HG03139 (cell line): Measurements from ENCODE around the gene BCHE.

ENCODE experiments used
- ATAC-seq: cut with Tn5 transposase; IDR thresholded peaks from one replicate; pipeline ENCODE4 v1.9.1; 2021; ENCODE audit not compliant: unreplicated experiment

The BCHE gene

DNA sequence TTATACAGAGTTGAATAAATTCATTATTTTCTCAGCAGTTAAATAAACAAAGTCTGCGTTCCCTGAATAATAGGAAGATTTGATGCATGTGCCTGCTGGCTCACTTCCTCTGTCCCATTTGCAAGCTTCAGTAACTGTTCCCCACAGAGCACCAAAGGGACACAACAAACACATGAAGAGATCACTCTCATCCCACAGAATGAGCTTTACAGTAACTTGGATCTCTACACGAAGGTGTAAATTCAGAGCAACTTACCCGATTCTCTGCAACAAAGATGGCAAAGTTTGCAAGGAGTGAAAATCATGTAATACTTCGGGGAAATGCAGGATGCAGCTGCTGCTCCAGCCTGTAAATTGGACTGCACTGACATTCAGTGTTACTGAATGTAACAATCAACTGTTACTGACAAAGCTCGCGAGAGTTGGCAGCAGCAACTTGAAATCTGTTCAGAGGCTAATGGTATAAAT, at the start of gene BCHE:
Gene BCHE (minus strand): TSS at position 366 of the 468 bp plus-strand sequence. CDS start 6,390 bp downstream, outside the sequence.
- ATAC-seq, result no peak

DNA sequence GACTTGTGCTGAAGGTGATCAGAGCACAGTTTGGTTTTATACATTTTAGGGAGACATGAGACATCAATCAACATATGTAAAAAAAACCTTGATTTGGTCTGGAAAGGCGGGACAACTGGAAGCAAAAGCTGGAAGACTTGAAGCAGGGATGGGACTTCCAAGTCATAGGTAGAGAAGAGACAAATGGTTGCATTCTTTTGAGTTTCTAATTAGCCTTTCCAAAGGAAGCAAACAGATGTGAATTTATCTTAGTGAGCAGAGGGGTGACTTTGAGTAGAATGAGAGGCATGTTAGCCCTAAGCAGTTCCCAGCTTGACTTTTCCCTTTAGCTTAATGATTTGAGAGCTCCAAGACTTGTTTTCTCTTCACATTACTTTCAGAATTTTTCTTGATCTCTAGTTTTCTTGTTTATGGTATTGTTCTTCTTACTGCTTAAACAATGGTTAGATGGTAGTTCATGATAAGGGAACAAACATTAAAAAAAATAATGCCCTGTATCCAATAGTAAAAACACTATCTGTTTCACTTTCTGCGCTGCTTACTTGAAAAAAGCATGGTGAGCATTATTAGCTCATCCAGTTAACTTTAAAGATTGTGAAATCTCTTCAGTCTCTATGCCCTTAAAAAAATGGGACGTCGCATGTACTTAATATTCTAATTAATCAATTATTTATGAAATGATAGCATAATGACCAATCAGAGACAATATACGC, 48.5 kb upstream of the BCHE start:
- ATAC-seq, result no peak

GRCh38 chr3:165884518-165884917, 47.3 kb upstream of the BCHE start:
- no peak for ATAC-seq

GRCh38 chr3:165883863-165884478, 46.7 kb upstream of the BCHE start:
- no peak for ATAC-seq

- no peak for ATAC-seq
Measured at GRCh38 chr3:165883117-165883516, 45.9 kb upstream of the BCHE start.

DNA sequence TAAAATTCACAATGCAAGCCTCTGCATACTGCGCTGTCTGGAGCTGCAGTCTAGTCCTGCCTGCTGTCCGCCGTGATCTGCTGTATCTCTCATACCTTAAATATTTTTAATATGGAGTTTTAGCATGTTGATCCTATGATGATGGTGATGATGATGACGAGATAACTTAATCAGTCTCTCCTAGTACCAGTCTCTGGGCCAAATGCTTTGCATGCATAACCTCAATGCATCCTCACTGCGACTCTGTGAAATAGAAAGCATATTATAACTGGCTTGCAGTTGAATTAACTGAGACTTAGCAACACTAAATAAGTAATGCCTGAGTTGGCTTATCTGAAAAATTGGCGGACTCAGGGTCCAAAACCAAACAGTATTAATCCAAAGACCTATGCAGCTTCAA, 38.4 kb upstream of the BCHE start:
- ATAC-seq, result no peak

GRCh38 chr3:165874663-165875489, 37.7 kb upstream of the BCHE start:
- ATAC-seq, result no peak

DNA sequence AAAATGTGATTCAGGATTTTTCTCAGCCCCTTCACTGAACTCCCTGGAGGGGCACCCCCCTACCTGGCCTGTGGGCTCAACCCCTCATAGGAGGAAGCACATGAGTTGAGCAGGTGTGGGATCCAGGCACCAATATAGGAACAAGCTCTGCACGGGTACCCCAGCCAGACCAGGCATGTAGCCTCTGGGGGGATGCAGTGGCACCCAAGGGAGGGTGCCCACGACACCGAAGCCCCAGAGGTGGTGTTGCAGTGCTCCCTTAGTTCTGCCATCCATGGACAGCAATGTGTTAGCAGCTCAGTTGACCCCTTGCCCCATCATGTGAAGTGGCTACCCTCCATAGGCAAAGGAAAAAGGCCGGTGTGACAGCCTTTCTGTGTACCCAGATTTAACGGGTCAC, 30.9 kb upstream of the BCHE start:
- no peak for ATAC-seq

DNA sequence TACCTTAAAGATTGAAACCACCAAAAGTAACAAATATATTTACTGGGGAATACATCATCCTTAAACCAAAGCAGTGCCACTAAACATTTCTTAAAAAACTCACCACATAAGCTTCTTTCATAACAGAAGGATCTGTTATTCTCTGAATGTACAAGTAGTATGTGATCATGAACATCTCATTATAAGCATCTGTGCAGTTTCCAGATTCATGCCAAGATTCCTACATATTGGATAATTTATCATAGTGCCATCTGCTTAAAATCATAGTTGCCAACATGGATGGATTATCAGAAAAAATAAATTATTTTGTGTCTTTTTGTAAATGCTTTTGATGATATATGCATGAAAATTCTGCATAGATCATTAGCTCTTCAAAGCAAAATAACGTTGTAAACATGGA, 21.8 kb upstream of the BCHE start:
- ATAC-seq, result no peak

DNA sequence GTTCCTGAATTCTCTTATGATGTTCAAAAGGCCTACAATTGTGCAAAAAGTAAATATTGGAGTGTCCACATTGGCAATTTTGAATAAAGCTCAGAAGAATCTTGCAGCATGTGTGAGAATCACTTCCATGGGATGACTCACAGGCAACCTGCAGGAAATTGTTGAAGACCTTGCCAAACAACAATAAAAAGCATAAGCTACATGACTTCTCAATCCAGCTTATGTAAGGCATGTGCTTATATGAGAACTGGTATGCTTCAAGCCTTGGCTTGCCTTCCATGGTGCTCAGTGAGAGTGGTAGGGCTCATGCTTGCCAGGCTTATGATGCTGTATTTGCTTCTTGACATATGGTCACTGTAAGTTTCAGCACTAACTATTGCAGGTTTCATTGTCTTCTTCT, 18.4 kb upstream of the BCHE start:
- no peak for ATAC-seq

DNA sequence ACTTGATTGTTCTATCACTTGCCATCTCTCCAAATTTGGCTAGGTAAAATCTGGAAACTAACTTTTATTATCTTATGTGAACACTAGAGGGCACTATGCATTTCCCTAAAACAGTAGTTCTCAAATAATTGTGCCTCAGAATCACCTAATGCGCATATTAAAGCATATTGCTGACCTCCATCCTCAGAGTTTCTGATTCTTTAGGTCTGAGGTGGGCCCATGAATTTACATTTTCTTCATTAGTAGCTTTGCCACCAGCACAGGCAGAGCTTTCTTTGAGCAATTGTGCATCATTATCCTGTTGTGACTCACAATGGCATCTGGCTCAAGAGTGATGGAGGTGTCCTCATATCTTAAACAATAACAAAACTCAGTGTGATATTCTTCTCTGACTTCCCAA, 17.5 kb upstream of the BCHE start:
- no peak for ATAC-seq

GRCh38 chr3:165852711-165853110, 15.5 kb upstream of the BCHE start:
- ATAC-seq, result no peak

DNA sequence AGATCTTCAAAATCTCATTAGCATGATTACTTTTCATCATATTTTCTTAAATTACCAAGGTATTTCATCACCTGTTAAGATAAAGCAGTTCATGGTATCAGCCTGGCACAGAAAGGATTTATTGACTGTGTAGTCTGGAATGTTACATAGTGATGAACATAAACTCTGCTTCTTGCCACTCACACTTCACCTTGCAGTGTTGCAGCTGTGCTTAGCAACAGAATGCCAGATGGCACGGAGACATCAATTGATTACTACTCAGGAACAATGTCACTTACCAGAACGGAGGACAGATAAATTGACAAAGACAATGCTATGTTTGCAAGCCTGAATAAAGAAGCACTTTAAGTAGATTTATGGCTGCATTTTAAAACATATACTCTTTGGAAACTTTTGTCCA, 15.0 kb upstream of the BCHE start:
- no peak for ATAC-seq

DNA sequence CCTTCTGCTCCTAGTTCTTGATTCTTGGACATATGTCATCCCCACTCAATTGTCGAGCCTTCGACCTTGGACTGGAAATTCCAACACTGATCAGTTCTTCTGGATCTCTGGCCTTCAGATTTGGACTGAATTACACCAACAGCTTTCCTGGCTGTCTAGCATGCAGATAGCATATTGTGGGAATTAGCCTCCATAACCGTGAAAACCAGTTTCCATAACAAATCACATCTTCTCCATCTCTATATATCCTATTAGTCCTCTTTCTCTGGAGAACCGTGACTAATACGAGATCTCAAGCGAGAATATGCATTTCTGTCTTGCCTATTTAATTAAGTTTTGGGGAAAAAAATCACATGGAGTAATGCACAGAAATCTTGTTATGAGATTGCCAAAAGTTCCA, 8.8 kb upstream of the BCHE start:
- ATAC-seq, result no peak

DNA sequence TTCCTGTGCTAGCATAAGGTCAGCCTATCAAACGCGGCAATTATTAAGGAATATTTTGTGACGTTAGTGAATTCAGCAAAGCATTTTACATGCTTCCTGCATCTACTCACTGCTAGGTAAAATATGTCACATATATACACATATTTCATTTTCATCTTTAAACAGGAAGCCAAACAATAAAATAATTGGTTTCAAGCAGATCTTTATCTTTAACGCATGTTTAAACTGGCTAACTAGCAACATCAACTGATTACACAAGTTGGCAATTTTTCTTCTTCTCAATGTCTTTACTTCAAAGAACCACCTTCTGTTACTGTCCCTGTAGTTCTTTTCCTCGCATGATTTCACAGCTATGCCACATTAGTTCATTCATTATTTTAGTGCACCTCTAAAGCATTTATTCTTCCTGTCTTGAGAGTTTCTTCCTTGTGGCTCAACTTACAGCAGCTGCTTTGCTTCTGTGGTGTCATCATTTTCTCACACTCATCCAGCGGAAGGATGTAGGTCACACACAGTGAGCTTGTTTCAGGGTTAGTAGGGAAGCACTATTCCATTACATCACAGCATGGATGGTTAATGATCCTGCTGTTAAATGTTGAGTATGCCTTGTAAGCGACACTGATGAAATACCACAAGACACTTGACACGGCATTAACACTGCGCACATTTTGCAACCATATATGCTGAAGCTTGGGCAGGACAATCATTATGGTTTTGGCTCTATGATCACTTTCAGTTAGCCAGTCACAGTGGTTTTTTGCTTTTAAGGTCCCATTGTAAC, 2.3 kb upstream of the BCHE start:
- ATAC-seq, result no peak

DNA sequence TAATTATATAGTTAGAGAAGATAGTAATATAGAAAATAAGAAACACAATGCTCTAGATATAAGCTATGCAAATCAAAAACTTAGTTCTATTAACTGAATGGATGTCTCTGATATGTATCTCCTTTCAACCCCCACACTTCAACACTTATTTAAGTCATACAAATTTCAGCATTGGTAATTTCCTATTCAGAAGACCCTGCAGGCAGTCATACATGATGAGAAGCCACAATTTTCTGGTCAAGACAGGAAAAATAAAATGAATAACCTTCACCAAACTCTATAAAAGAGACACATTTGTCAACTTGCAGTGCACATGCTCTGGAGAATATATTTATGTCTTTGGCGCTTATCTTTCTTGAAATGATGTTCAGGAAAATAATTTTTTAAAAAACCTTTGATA, 578 bp upstream of the BCHE start:
- ATAC-seq, result no peak

GRCh38 chr3:165835431-165835830, 1.8 kb downstream of the BCHE start:
- ATAC-seq, result no peak

DNA sequence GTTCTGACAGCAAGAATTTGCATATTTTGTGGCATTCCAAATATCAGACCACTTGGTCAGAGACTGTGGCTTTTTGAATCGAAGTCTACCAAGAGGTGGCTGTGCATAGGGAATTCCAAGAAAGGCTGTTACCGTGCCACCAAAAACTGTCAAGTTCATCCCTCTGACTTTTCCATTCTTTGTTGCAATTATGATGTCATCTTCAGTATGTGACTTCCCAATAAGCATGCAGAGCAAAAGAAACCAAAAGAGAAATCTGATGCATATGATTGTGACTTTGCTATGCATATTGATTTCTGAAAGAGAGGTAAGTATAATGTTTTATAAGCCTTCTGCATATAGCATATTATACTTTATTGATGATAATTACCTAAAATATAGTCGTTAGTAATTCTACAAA, 6.5 kb downstream of the BCHE start:
- no peak for ATAC-seq

GRCh38 chr3:165827883-165828282, 9.3 kb downstream of the BCHE start:
- ATAC-seq, result no peak

DNA sequence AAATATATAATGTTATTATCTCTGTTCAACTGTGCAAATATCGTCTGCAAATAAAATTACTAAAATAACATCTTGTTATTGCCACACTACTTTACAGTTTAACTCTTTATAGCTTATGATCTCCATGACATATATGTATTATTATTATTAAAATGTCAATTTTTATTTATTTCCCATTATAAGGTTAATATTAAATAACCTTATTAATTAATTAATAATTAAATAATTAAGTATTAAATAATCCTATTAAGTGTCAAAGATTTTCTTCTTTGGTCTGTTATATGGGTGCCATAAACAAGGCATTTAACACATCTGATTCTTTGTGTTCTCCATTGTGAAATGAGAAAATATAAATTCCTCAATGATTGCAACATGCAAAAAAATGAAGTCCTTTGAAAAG, 10.0 kb downstream of the BCHE start:
- no peak for ATAC-seq

- ATAC-seq, result peak; percentile 66
Measured at GRCh38 chr3:165820671-165821123, 16.5 kb downstream of the BCHE start.
